GM18951 (cell line): ENCODE measurements around the gene KXD1.
"Not testable (repeated sequence)": the region's sequence is repeated elsewhere in the genome, so short reads cannot be mapped to it uniquely, and the experiment has no call there.

Experiments
- POLR2A ChIP-seq: IDR thresholded peaks from 4 replicates; pipeline ENCODE4 v1.6.1; 2011; ENCODE audit warnings: mild to moderate bottlenecking; ENCODE audit not compliant: insufficient read length, insufficient read depth; ENCODE audit errors: extremely low read depth
- in situ Hi-C: fragments of 300-500 bp; cut with MboI; formaldehyde crosslinking; loops from one replicate; pipeline ENCODE4 v1.12.0; 2022; ENCODE audit warnings: low sequenced_read_pairs, mixed read lengths, inconsistent platforms; ENCODE audit not compliant: unreplicated experiment

Gene KXD1

GRCh38 chr19:18593367-18594095 lies 35.9 kb downstream of the KXD1 start:
- in situ Hi-C loops = no loop called here
- TF ChIP-seq POLR2A = no peak

GRCh38 chr19:18594096-18594823 lies 36.6 kb downstream of the KXD1 start:
- in situ Hi-C loops = no loop called here
- peak; percentile 25 for TF ChIP-seq POLR2A

GRCh38 chr19:18594824-18595373 lies 37.2 kb downstream of the KXD1 start:
- in situ Hi-C loops = no loop called here
- TF ChIP-seq POLR2A = no peak

GRCh38 chr19:18595475-18595874 lies 37.8 kb downstream of the KXD1 start:
- TF ChIP-seq POLR2A = no peak
- in situ Hi-C loops = no loop called here

GRCh38 chr19:18596752-18597157 lies 39.1 kb downstream of the KXD1 start:
- in situ Hi-C loops = no loop called here

GRCh38 chr19:18597809-18598660 lies 40.4 kb downstream of the KXD1 start:
- in situ Hi-C loops = no loop called here
- no peak for TF ChIP-seq POLR2A

More at GRCh38 chr19:18596752-18597157, 39.1 kb downstream of the KXD1 start:
- no peak for TF ChIP-seq POLR2A

- in situ Hi-C loops = no loop called here
- no peak for TF ChIP-seq POLR2A
Measured at GRCh38 chr19:18599485-18599884, 41.8 kb downstream of the KXD1 start.

GRCh38 chr19:18600692-18601397 lies 43.2 kb downstream of the KXD1 start:
- in situ Hi-C loops = not testable (repeated sequence)

- no peak for TF ChIP-seq POLR2A
- in situ Hi-C loops = no loop called here
Measured at GRCh38 chr19:18601875-18602274, 44.2 kb downstream of the KXD1 start.

- in situ Hi-C loops = no loop called here
- TF ChIP-seq POLR2A = no peak
Measured at GRCh38 chr19:18603255-18603957, 45.7 kb downstream of the KXD1 start.

GRCh38 chr19:18603958-18604819 lies 46.5 kb downstream of the KXD1 start:
- in situ Hi-C loops = no loop called here
- no peak for TF ChIP-seq POLR2A
